IPS-15b (cell line): ENCODE data around the gene LIM2.
"Not testable (repeated sequence)": the region's sequence is repeated elsewhere in the genome, so short reads cannot be mapped to it uniquely, and the experiment has no call there.

Experiments used
- H3K27me3 ChIP-seq: one replicate; pipeline ENCODE4 v1.6.1; 2013; ENCODE audit warnings: low read length; ENCODE audit not compliant: control insufficient read depth, insufficient read depth
- H3K36me3 ChIP-seq: one replicate; pipeline ENCODE4 v1.6.1; 2013; ENCODE audit warnings: low read length; ENCODE audit not compliant: control insufficient read depth, insufficient read depth
- H3K4me1 ChIP-seq: one replicate; pipeline ENCODE4 v1.6.1; 2013; ENCODE audit warnings: mild to moderate bottlenecking, low read length; ENCODE audit not compliant: control insufficient read depth, insufficient read depth
- H3K4me3 ChIP-seq: one replicate; pipeline ENCODE4 v1.5.1; 2013; ENCODE audit warnings: low read depth, low read length
- H3K9ac ChIP-seq: one replicate; pipeline ENCODE4 v1.6.1; 2013; ENCODE audit warnings: low read depth, mild to moderate bottlenecking, low read length
- H3K9me3 ChIP-seq: one replicate; pipeline ENCODE4 v1.6.1; 2013; ENCODE audit warnings: mild to moderate bottlenecking, low read length; ENCODE audit not compliant: control insufficient read depth, insufficient read depth

The LIM2 gene

GRCh38 chr19:51416422-51416821, 28.6 kb upstream of the LIM2 start:
- not testable (repeated sequence) for H3K27me3 ChIP-seq, H3K4me1 ChIP-seq, H3K9me3 ChIP-seq, H3K36me3 ChIP-seq, H3K9ac ChIP-seq, H3K4me3 ChIP-seq

- Histone ChIP-seq H3K9ac (no peak overlapping the region), H3K9me3 (no peaks in the 10 kb centered on the region), H3K4me1 (no peaks in the 10 kb centered on the region), H3K27me3 (no peaks in the 10 kb centered on the region), H3K4me3 (no peak overlapping the region), H3K36me3 (no peaks in the 10 kb centered on the region)
Measured at GRCh38 chr19:51415187-51415586, 27.4 kb upstream of the LIM2 start.

- no peak overlapping the region for H3K9ac ChIP-seq
- no peaks in the 10 kb centered on the region for H3K36me3 ChIP-seq
Measured at GRCh38 chr19:51410950-51411748, 23.4 kb upstream of the LIM2 start.

GRCh38 chr19:51407511-51408131, 19.8 kb upstream of the LIM2 start:
- Histone ChIP-seq H3K9me3 (peaks cover 2% of the 10 kb centered on the region), H3K36me3 (no peaks in the 10 kb centered on the region), H3K4me1 (peaks cover 11% of the 10 kb centered on the region), H3K4me3 (no peak overlapping the region), H3K27me3 (no peaks in the 10 kb centered on the region), H3K9ac (peak overlapping the region; percentile 6)

More at GRCh38 chr19:51410950-51411748, 23.4 kb upstream of the LIM2 start:
- Histone ChIP-seq H3K9me3 (no peaks in the 10 kb centered on the region), H3K4me1 (peaks cover 11% of the 10 kb centered on the region), H3K27me3 (no peaks in the 10 kb centered on the region), H3K4me3 (no peak overlapping the region)

GRCh38 chr19:51402117-51402516, 14.3 kb upstream of the LIM2 start:
- H3K27me3 ChIP-seq, result no peaks in the 10 kb centered on the region
- H3K9me3 ChIP-seq, result peaks cover 7% of the 10 kb centered on the region

GRCh38 chr19:51399936-51400335, 12.2 kb upstream of the LIM2 start:
- not testable (repeated sequence) for H3K9me3 ChIP-seq, H3K27me3 ChIP-seq, H3K9ac ChIP-seq, H3K4me1 ChIP-seq, H3K4me3 ChIP-seq, H3K36me3 ChIP-seq

More at GRCh38 chr19:51402117-51402516, 14.3 kb upstream of the LIM2 start:
- H3K4me1 ChIP-seq, result no peaks in the 10 kb centered on the region
- H3K9ac ChIP-seq, result no peak overlapping the region
- no peak overlapping the region for H3K4me3 ChIP-seq
- peaks cover 5% of the 10 kb centered on the region for H3K36me3 ChIP-seq

GRCh38 chr19:51399231-51399630, 11.5 kb upstream of the LIM2 start:
- peaks cover 7% of the 10 kb centered on the region for H3K9me3 ChIP-seq
- no peak overlapping the region for H3K9ac ChIP-seq
- peaks cover 5% of the 10 kb centered on the region for H3K36me3 ChIP-seq
- H3K4me3 ChIP-seq, result no peak overlapping the region
- H3K4me1 ChIP-seq, result peaks cover 6% of the 10 kb centered on the region
- H3K27me3 ChIP-seq, result no peaks in the 10 kb centered on the region

- Histone ChIP-seq H3K4me3 (no peak overlapping the region), H3K9ac (no peak overlapping the region), H3K4me1 (peaks cover 6% of the 10 kb centered on the region), H3K36me3 (peaks cover 5% of the 10 kb centered on the region), H3K9me3 (peaks cover 5% of the 10 kb centered on the region), H3K27me3 (no peaks in the 10 kb centered on the region)
Measured at GRCh38 chr19:51398096-51398704, 10.4 kb upstream of the LIM2 start.

- not testable (repeated sequence) for H3K9ac ChIP-seq, H3K9me3 ChIP-seq, H3K36me3 ChIP-seq, H3K27me3 ChIP-seq, H3K4me3 ChIP-seq, H3K4me1 ChIP-seq
Measured at GRCh38 chr19:51397453-51397852, 9.7 kb upstream of the LIM2 start.

- Histone ChIP-seq H3K9me3 (no peaks in the 10 kb centered on the region), H3K27me3 (no peaks in the 10 kb centered on the region), H3K4me1 (peaks cover 8% of the 10 kb centered on the region), H3K9ac (no peak overlapping the region), H3K36me3 (no peaks in the 10 kb centered on the region), H3K4me3 (no peak overlapping the region)
Measured at GRCh38 chr19:51396175-51396574, 8.4 kb upstream of the LIM2 start.

GRCh38 chr19:51394050-51394836, 6.5 kb upstream of the LIM2 start:
- Histone ChIP-seq H3K27me3 (no peaks in the 10 kb centered on the region), H3K4me3 (peak overlapping the region; percentile 94), H3K9me3 (no peaks in the 10 kb centered on the region), H3K36me3 (no peaks in the 10 kb centered on the region), H3K4me1 (peaks cover 9% of the 10 kb centered on the region), H3K9ac (peak overlapping the region; percentile 91)
